Measurements from ENCODE around the gene TRPM8.

The TRPM8 gene

GRCh38 chr2:233976690-233977294 lies 59.6 kb downstream of the TRPM8 start:
- peak overlapping the region in 9 of 11 experiments; percentile 15 to 81 (median 54); a peak in 17 of 22 replicates for H3K4me2 ChIP-seq
- H3K36me3 ChIP-seq = no peaks in the 10 kb centered on the region
- H3K4me3 ChIP-seq = no peak overlapping the region
- H3K27ac ChIP-seq = 0 out of 22 replicates have a peak overlapping the region, but pooled peaks of 1 of the 11 experiments have one; percentile 7
- H3K27me3 ChIP-seq = no peaks in the 10 kb centered on the region
- TF ChIP-seq Cebpa-rat (IDR thresholded peaks at IDR 0.05) = no peak
- no peaks in the 10 kb centered on the region; a peak in 1 of 22 replicates for H4K20me1 ChIP-seq
- H3K4me1 ChIP-seq = peaks cover 26 to 84% (median 66%) of the 10 kb centered on the region in 10 experiments
- peaks cover 0 to 22% (median 7%) of the 10 kb centered on the region in 11 experiments; a peak in 10 of 22 replicates for H3K9me3 ChIP-seq (replicated peaks in 1 of 11)
- H3K9ac ChIP-seq = peak overlapping the region in 3 of 11 experiments; percentile 3 to 20 (median 6); a peak in 1 of 22 replicates

GRCh38 chr2:233977296-233977837 lies 60.2 kb downstream of the TRPM8 start:
- peak overlapping the region in 1 of 11 experiments; percentile 7; a peak in 1 of 22 replicates for H3K27ac ChIP-seq
- TF ChIP-seq Cebpa-rat (IDR thresholded peaks at IDR 0.05) = no peak; a peak in 1 of 22 replicates
- H3K4me1 ChIP-seq = peaks cover 26 to 86% (median 66%) of the 10 kb centered on the region in 10 experiments
- no peak overlapping the region for H3K4me3 ChIP-seq
- no peaks in the 10 kb centered on the region for H3K36me3 ChIP-seq
- H3K9me3 ChIP-seq (replicated peaks in 1 of 11) = peaks cover 0 to 18% (median 6%) of the 10 kb centered on the region in 11 experiments; a peak in 12 of 22 replicates
- H3K27me3 ChIP-seq = no peaks in the 10 kb centered on the region
- H4K20me1 ChIP-seq = no peaks in the 10 kb centered on the region; a peak in 1 of 22 replicates
- peak overlapping the region in 9 of 11 experiments; percentile 15 to 81 (median 54); a peak in 17 of 22 replicates for H3K4me2 ChIP-seq
- H3K9ac ChIP-seq = peak overlapping the region in 3 of 11 experiments; percentile 3 to 20 (median 6); a peak in 1 of 22 replicates

GRCh38 chr2:233979748-233980147 lies 62.6 kb downstream of the TRPM8 start:
- H3K27ac ChIP-seq = no peak overlapping the region
- no peaks in the 10 kb centered on the region for H3K36me3 ChIP-seq
- H3K4me2 ChIP-seq = peak overlapping the region in 1 of 11 experiments; percentile 60; a peak in 1 of 22 replicates
- H3K9me3 ChIP-seq (replicated peaks in 1 of 11) = peaks cover 7 to 32% (median 22%) of the 10 kb centered on the region in 11 experiments; a peak in 20 of 22 replicates
- no peak for TF ChIP-seq Cebpa-rat (IDR thresholded peaks at IDR 0.05)
- H3K9ac ChIP-seq = no peak overlapping the region
- no peaks in the 10 kb centered on the region for H3K27me3 ChIP-seq
- H3K4me3 ChIP-seq = no peak overlapping the region
- peaks cover 8 to 73% (median 51%) of the 10 kb centered on the region in 10 experiments for H3K4me1 ChIP-seq
- no peaks in the 10 kb centered on the region; a peak in 1 of 22 replicates for H4K20me1 ChIP-seq

- no peak overlapping the region for H3K27ac ChIP-seq
- TF ChIP-seq Cebpa-rat (IDR thresholded peaks at IDR 0.05) = no peak
- peak overlapping the region in 7 of 11 experiments; percentile 15 to 62 (median 33); a peak in 11 of 22 replicates for H3K4me2 ChIP-seq
Measured at GRCh38 chr2:233980955-233981561, 63.9 kb downstream of the TRPM8 start.

GRCh38 chr2:233981574-233982420 lies 64.6 kb downstream of the TRPM8 start:
- peaks cover 0 to 53% (median 31%) of the 10 kb centered on the region in 10 experiments; a peak in 16 of 20 replicates for H3K4me1 ChIP-seq
- no peaks in the 10 kb centered on the region for H3K36me3 ChIP-seq
- H3K4me3 ChIP-seq = no peak overlapping the region
- H3K4me2 ChIP-seq = peak overlapping the region in 7 of 11 experiments; percentile 15 to 62 (median 33); a peak in 11 of 22 replicates
- H4K20me1 ChIP-seq = no peaks in the 10 kb centered on the region
- H3K9ac ChIP-seq = peak overlapping the region in 1 of 11 experiments; percentile 15; a peak in 1 of 22 replicates
- no peak for TF ChIP-seq Cebpa-rat (IDR thresholded peaks at IDR 0.05)
- no peaks in the 10 kb centered on the region for H3K27me3 ChIP-seq
- no peak overlapping the region for H3K27ac ChIP-seq
- H3K9me3 ChIP-seq (replicated peaks in 1 of 11) = peaks cover 9 to 44% (median 34%) of the 10 kb centered on the region in 11 experiments; a peak in 21 of 22 replicates

More at GRCh38 chr2:233980955-233981561, 63.9 kb downstream of the TRPM8 start:
- H3K27me3 ChIP-seq = no peaks in the 10 kb centered on the region
- H3K9me3 ChIP-seq (replicated peaks in 1 of 11) = peaks cover 9 to 44% (median 34%) of the 10 kb centered on the region in 11 experiments; a peak in 21 of 22 replicates
- no peaks in the 10 kb centered on the region for H3K36me3 ChIP-seq
- peak overlapping the region in 1 of 11 experiments; percentile 15; a peak in 1 of 22 replicates for H3K9ac ChIP-seq
- H3K4me3 ChIP-seq = no peak overlapping the region
- peaks cover 0 to 60% (median 38%) of the 10 kb centered on the region in 10 experiments; a peak in 16 of 20 replicates for H3K4me1 ChIP-seq
- H4K20me1 ChIP-seq = no peaks in the 10 kb centered on the region; a peak in 1 of 22 replicates

- Histone ChIP-seq H3K4me3 (no peak overlapping the region), H4K20me1 (no peaks in the 10 kb centered on the region), H3K9me3 (replicated peaks in 1 of 11) (peaks cover 9 to 47% (median 35%) of the 10 kb centered on the region in 11 experiments; a peak in 21 of 22 replicates), H3K27ac (no peak overlapping the region), H3K4me2 (peak overlapping the region in 3 of 11 experiments; percentile 33 to 62 (median 48); a peak in 1 of 22 replicates), H3K36me3 (no peaks in the 10 kb centered on the region), H3K4me1 (peaks cover 0 to 45% (median 23%) of the 10 kb centered on the region in 10 experiments; a peak in 15 of 20 replicates), H3K27me3 (no peaks in the 10 kb centered on the region), H3K9ac (no peak overlapping the region)
- no peak for TF ChIP-seq Cebpa-rat (IDR thresholded peaks at IDR 0.05)
Measured at GRCh38 chr2:233982421-233983121, 65.4 kb downstream of the TRPM8 start.

- Histone ChIP-seq H3K4me1 (peaks cover 0 to 36% (median 19%) of the 10 kb centered on the region in 10 experiments; a peak in 14 of 20 replicates), H3K9ac (no peak overlapping the region), H3K36me3 (no peaks in the 10 kb centered on the region), H4K20me1 (no peaks in the 10 kb centered on the region), H3K4me3 (no peak overlapping the region), H3K4me2 (no peak overlapping the region), H3K9me3 (replicated peaks in 1 of 11) (peaks cover 9 to 56% (median 44%) of the 10 kb centered on the region in 11 experiments; a peak in 21 of 22 replicates), H3K27me3 (no peaks in the 10 kb centered on the region), H3K27ac (no peak overlapping the region)
- TF ChIP-seq Cebpa-rat (IDR thresholded peaks at IDR 0.05) = no peak
Measured at GRCh38 chr2:233983445-233983844, 66.3 kb downstream of the TRPM8 start.
